HG03460 (cell line): ENCODE results near the gene CCNL2.

ENCODE experiments used
- ATAC-seq: cut with Tn5 transposase; IDR thresholded peaks from one replicate; pipeline ENCODE4 v1.9.1; 2021; ENCODE audit not compliant: unreplicated experiment

CCNL2 gene

DNA sequence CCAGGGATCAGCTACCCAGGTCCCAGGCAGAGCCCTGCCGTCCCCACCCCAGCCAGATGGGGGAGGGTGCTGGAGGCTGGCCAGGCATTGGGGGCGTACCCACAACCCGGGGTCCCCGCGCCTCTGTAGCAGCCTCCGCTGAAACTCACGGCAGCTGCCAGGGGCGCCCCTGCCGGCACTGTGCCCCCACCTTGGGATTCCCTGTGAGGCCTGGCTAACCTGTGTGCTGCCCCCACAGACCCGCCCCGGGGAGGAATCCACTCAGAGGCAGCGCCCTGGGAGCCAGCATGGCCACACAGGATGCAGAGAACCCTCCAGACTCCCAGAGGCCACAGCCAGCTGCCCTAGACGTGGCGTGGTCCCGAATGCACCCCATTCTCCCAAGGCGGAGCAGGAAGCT, 53.8 kb downstream of the CCNL2 start:
- ATAC-seq, result no peak

DNA sequence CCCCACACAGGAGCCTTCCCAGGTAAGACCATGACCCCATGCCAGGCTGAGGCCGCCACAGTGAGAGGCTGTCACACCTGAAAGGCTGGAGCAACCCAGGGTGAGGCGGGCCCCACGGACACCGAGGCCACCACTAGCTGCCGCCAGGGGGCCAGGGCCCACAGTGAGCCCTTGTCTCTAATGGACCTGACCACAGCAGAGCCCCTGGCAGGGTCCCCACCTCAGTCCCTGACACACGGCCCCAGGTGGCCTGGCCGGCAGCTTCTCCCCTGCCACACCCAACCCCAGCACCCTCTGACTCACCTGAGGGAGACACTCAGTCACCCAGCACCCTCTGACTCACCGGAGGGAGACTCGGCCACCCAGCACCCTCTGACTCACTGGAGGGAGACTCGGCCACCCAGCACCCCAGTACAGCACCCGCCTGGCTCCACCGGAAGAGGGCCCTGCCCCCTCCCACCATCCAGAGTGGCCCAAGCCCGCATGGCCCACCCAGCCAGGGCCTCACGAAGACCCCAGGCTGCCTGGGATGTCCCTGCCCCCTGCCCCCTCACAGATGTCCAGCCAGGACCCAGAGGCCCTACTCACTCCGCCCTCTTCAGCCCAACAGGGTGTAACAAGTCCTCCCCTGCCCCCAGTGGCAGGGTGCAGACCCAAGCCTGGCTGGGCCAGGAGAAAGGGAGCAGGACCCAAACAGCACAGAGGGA, 54.3 kb downstream of the CCNL2 start:
- ATAC-seq, result no peak

DNA sequence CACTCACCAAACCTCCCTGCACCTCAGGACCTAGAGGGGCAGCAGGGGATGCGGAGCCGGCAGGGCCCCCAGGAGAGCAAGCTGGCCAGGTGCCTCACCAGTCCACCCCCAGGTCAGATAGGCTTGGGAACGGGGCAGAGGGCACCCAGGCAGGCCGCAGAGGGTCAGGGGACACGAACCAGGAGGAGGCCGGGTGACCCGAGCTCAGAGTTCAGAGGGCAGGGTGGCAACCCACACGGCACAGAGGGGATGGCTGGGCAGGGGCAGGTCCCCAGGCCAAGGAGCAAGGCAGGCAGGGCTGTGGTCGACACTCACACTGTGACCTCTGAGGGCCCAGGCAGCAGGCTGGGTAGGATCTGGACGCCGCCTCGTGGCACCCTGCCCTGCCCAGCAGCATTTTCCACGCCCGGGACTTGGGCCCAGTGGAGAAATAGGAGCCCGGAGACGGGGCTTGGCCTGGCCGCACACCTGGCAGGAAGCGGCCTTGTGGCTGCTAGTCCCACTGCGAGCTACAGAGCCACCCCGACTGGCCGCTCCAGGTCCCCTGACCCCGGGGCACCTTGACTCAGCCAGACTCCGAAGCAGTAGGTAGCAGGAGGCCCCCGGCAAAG, 55.2 kb downstream of the CCNL2 start:
- no peak for ATAC-seq

DNA sequence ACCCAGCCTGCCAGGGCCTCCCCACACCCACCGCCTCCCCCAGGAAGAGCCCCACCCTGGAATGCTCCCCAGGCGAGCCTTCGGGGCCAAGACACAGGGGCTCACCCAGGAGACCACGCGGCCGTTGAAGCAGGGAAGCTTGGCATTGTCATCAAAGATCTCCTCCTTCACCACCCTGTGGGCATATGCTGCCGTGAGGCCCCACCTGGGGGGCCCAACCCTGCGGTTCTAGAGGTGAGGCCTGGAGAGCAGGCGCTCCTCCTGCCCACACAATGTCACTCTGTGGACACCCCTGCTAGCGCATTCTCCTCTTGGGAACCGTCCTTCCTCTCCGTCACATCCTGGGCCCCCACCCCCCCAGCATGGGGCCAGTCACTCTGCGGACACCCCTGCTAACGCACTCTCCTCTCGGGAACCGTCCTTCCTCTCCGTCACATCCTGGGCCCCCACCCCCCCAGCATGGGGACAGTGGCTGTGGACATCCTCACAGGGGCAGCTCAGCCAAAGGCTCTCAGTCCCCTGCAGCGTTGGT, 56.5 kb downstream of the CCNL2 start:
- ATAC-seq, result no peak

DNA sequence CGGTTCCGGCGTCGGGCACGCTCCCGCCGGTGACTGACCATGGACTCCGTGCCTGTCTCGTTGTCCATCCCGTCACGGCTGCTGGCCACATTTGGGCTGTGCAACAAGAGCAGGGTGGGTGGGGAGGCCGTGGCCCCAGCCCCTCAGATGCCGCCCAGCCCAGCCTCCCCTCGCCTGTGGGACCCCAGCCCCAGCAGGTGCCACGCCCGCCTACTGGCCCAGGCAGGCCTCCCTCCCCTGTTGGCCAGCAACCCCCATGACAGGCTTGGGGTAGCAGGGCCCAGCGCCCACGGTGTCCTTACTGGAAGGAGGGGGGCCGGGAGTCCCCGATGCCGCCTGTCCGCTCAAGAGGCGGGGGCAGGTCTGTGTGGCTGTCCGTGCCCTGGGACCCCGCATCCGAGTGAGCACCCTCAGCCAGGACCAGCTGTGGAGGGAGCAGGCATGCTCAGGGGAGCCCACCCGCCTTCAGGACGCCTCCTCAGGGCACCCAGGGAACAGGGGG, 57.0 kb downstream of the CCNL2 start:
- ATAC-seq, result no peak

DNA sequence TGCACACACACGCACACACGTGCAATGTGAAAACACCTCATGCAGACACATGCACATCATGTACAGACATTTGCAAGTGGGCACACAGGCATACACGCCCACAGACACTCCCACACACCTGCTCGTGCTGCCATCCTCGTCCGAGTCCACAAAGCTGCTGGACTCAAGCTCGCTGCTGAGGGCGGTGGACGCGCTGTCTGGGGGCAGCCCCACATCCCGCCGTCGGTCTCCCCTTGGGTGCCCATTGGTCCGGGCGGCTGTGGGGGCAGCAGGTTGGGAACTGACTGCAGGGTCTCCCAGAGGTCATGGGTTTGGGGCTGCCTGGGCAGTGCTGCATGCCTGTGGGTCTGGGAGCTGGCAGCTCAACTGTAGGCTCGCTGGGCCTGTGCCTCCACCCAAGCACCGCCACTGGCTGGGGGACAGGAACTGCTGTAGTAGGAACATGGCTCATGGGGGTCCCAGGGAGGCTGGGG, 57.5 kb downstream of the CCNL2 start:
- ATAC-seq, result no peak

DNA sequence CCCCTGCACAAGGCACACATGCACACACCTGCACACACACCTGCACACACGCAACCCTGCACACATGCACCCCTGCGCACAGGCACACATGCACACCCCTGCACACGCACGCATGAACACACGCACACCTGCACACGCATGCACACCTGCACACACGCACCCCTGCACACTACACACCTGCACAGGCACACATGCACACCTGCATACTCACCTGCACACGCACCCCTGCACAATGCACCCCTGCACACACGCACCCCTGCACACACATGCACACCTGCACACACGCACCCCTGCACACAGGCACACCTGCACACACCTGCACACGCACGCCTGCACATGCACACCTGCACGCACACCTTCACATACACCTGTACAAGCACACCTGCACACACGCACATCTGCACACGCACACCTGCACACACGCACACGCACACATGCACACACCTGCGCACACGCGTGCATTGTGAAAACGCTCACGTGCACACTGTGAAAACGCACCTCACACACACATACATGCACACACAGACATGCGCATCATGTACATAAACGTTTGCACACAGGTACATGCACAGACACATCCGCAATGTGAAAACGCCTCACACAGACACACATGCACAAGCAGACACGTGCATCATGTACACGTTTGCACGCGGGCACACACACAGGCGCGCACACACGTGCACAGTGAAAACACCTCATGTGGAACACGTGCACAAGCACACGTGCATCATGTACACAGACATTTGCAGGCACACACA, 58.2 kb downstream of the CCNL2 start:
- no peak for ATAC-seq

DNA sequence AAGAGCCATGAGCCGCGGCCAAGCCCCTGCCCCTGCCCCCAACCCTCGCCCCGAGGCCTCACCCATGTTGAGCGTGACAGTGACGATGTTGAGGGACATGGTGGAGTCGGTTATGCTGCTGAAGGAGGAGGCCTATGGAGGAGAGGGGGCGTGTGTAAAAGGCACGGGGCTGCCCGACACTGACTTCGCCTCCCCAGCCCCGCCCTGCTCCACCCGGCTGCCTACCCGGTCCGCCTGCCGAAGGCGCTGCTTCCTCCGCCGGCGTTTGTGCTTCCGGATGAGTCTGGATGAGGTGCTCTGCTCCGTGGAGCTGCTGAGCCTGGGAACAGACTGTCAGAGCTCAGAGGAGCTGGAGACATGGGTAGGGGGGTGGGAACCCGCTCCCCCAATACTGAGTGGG, 59.0 kb downstream of the CCNL2 start:
- no peak for ATAC-seq

DNA sequence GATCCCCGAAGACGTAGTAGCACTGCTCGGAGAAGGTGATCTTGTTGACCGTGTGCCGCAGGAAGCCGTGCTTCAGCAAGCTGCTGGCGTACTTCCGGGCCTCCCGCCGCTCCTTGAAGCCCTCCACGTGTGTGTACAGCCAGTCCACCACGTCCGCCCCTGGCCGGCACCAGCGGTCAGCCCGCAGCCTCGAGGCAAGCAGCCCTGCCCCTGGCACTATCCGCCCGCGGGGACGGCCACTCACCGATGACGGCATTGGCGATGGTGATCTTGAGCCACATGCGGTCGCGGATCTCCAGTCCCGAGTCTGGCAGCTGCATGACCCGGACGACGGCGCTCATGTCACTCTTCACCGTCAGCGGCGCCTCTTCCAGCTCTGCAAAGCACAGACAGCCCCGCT, 60.9 kb downstream of the CCNL2 start:
- no peak for ATAC-seq

DNA sequence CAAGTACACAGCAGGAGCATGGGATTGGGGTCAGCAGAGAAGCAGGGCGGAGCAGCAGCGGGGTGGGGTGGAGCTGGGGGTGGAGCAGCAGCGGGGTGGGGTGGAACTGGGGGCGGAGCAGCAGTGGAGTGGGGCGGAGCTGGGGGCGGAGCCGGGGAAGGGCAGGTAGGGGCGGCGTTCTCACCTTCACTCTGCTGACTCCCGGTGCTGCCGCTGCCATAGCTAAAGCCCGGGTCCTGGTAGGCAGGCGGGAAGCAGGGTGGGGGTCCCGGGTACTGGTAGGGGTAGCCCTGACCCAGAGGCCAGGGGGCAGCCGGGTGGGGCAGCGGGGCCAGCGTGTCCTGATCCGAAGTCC, 61.4 kb downstream of the CCNL2 start:
- no peak for ATAC-seq

DNA sequence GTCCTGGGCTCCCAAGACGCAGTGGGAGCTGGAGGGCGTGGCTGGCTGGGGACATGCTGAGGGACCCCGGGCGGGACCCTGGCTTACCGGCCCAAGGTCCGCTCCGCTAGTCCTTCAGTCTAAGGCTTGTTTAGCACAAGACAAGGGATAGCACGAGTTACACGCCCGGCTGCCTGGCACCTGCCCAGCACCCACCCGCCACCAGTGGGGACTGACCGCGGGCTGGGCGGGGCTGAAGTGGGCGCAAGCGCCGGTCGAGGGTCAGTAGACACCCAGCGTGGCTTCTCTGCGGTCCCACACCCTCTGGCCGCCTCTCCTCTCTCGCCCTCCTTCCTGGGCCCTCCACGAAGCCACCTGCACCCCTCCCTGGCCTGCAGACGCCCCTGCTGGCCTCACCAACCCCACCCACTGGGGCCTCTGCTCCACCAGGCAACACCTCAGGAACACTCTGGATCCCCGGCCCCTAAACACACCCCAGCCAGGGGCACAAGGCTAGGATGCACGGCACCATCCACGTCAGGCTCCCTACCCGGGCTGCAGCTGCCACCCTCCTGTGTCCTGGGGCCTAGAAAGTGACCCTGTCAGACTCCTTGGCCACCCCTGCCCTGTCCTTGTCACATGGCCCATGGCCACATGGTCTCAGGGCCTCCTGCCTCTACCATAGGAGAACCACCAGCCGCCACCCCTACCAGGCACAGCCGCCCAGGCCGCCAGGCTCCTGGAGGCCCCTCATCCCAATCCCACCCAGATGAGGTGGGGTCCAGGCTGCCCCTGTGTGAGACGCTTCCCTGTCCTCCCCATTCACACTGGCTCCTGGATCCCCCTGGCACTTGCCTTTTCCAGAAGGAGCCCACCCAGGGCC, 62.0 kb downstream of the CCNL2 start:
- ATAC-seq, result no peak

DNA sequence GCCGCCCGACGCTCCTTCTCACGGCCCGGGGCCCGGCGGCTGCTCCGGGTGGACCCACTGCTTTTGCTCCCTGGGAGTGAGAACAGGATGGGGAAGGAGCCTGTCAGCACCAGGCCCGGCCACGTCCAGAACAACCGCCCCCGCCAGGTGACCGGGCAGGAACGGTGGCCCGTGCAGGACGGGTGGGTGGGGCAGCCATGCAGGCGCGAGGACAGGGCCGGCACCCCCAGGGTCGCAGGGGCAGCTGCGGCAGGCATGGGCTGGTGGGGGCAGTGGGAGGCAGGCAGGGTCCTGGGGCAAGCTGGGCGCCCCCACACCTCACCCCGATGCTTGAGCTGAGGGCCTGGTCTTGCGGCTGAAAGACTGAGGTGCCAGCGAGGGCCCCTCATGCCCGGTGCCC, 62.7 kb downstream of the CCNL2 start:
- no peak for ATAC-seq

DNA sequence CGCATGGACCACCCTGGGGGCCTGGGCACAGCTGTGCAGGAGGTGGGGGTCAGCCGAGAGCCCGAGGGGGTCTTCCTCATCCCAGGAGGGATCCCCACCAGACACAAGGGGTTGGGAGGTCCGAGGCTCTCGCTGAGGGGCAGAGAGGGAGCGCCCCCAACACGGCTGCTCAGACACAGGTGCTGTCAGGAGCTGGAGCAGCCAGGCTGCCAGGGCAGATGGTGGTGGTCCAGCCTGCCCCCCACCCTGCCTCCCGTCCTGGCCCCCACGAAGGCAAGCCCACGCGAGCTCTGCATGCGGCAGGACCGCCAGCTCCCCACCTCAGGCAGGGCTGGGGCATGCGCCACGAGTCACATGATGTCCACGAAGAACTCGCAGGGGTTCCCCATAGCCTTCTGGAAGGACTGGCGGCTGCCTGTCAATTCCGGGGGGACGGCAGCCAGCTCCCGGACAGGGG, 63.3 kb downstream of the CCNL2 start:
- ATAC-seq, result no peak
